Measurements from ENCODE around the gene ANK3.
A peak's percentile ranks its signal among the peaks of the same experiment; 100 is the strongest.

ANK3 gene

GRCh38 chr10:60123172-60123571, 266.5 kb downstream of the ANK3 start:
- no peak overlapping the region for H3K27ac ChIP-seq

DNA sequence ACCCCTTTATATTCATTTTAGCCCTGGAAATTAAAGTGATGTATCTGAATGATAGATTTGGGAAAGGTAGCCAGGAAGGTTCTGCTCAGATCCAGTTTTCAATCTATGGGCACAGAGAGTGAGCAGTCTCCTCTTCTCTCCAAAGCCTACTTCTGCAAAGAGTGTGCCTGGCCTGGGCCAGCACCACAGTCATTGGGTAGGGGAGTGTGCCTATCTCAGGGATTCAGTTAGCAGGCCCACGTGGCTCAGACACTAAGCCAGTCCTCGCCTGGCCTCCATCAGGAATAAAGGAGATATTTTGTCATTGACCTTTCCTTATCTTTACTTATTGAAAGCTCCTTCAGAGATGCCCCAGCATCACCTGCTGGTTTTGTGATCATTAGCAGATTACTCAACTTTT, 267.5 kb downstream of the ANK3 start:
- H3K4me3 ChIP-seq (ENCODE audit: low read depth, low read length), result no peak overlapping the region
- TF ChIP-seq CTCF (IDR thresholded peaks at IDR 0.05; ENCODE audit: low read depth, low read length), result no peak
- H3K27ac ChIP-seq, result no peak overlapping the region
- no peaks in the 10 kb centered on the region for H3K36me3 ChIP-seq
- no peak for DNase-seq
- H3K9me3 ChIP-seq (ENCODE audit: severe bottlenecking), result no peaks in the 10 kb centered on the region
- H3K27me3 ChIP-seq (ENCODE audit: insufficient read depth, low read depth, severe bottlenecking), result no peaks in the 10 kb centered on the region

More at GRCh38 chr10:60123172-60123571, 266.5 kb downstream of the ANK3 start:
- no peak for TF ChIP-seq CTCF (IDR thresholded peaks at IDR 0.05; ENCODE audit: low read depth, low read length)
- Histone ChIP-seq H3K27me3 (ENCODE audit: insufficient read depth, low read depth, severe bottlenecking) (no peaks in the 10 kb centered on the region), H3K4me3 (ENCODE audit: low read depth, low read length) (no peak overlapping the region), H3K36me3 (no peaks in the 10 kb centered on the region), H3K9me3 (ENCODE audit: severe bottlenecking) (no peaks in the 10 kb centered on the region)
- no peak for DNase-seq

GRCh38 chr10:60114765-60115586, 274.7 kb downstream of the ANK3 start:
- Histone ChIP-seq H3K27me3 (ENCODE audit: insufficient read depth, low read depth, severe bottlenecking) (no peaks in the 10 kb centered on the region), H3K9me3 (ENCODE audit: severe bottlenecking) (no peaks in the 10 kb centered on the region), H3K27ac (no peak overlapping the region), H3K4me3 (ENCODE audit: low read depth, low read length) (no peak overlapping the region), H3K36me3 (no peaks in the 10 kb centered on the region)
- DNase-seq, result no peak
- peak; percentile 51 for TF ChIP-seq CTCF (IDR thresholded peaks at IDR 0.05; ENCODE audit: low read depth, low read length)

DNA sequence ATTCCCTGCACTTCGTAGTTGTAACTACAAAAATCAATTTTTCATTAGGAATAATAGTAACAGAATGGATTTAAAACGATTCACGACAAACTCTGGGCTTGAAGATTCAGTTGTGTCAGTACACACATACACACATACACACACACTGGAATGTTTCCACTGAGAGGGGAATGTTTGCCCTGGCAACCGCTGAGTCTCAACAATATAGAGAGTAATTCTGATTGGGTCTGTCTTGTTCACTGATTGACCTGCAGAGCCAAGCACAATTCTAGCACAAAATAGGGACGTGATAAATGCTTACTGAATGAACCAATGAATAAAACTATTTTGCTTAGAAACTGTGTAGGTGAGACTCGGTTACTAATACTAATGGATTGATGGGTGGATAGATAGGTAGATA, 278.9 kb downstream of the ANK3 start:
- Histone ChIP-seq H3K27me3 (ENCODE audit: insufficient read depth, low read depth, severe bottlenecking) (no peaks in the 10 kb centered on the region), H3K27ac (no peak overlapping the region), H3K36me3 (no peaks in the 10 kb centered on the region), H3K4me3 (ENCODE audit: low read depth, low read length) (no peak overlapping the region), H3K9me3 (ENCODE audit: severe bottlenecking) (no peaks in the 10 kb centered on the region)
- no peak for DNase-seq
- no peak for TF ChIP-seq CTCF (IDR thresholded peaks at IDR 0.05; ENCODE audit: low read depth, low read length)

- TF ChIP-seq CTCF (IDR thresholded peaks at IDR 0.05; ENCODE audit: low read depth, low read length), result no peak
- no peaks in the 10 kb centered on the region for H3K36me3 ChIP-seq
- no peaks in the 10 kb centered on the region for H3K27me3 ChIP-seq (ENCODE audit: insufficient read depth, low read depth, severe bottlenecking)
- H3K4me3 ChIP-seq (ENCODE audit: low read depth, low read length), result no peak overlapping the region
- no peaks in the 10 kb centered on the region for H3K9me3 ChIP-seq (ENCODE audit: severe bottlenecking)
- DNase-seq, result no peak
- no peak overlapping the region for H3K27ac ChIP-seq
These were observed 282.2 kb downstream of the ANK3 start for GRCh38 chr10:60107308-60107976.

Measured in WERI-Rb-1 (cell line).